HG02938 (cell line): ENCODE measurements around the gene DPEP1.

ENCODE experiments used
- ATAC-seq: cut with Tn5 transposase; IDR thresholded peaks from one replicate; pipeline ENCODE4 v1.9.1; 2021; ENCODE audit warnings: mild to moderate bottlenecking, moderate library complexity; ENCODE audit not compliant: unreplicated experiment

Gene DPEP1

GRCh38 chr16:89678258-89678657 is 64.8 kb downstream of the DPEP1 start:
- no peak for ATAC-seq

GRCh38 chr16:89685916-89686315 is 72.5 kb downstream of the DPEP1 start:
- ATAC-seq: no peak

GRCh38 chr16:89686520-89687091 is 73.2 kb downstream of the DPEP1 start, which contains the start of gene CDK10:
TSS of gene CDK10 (plus strand) at chr16:89686689. CDS start at chr16:89686711, 22 bp downstream.
- peak; percentile 73 for ATAC-seq

GRCh38 chr16:89687092-89687940 is 73.9 kb downstream of the DPEP1 start:
- ATAC-seq: peak; percentile 44
